GM23248 (cell line): ENCODE results near the gene MBP.

ENCODE experiments used
- EZH2 ChIP-seq: fragments of 200-600 bp; sonication (generic); IDR thresholded peaks from 2 replicates; pipeline ENCODE4 v1.6.1; 2018; ENCODE audit warnings: antibody characterized with exemption, mild to moderate bottlenecking; ENCODE audit not compliant: insufficient read depth, poor library complexity, severe bottlenecking
- EZH2phosphoT487 ChIP-seq: fragments of 200-600 bp; sonication (generic); IDR thresholded peaks from 2 replicates; pipeline ENCODE4 v1.6.1; 2018; ENCODE audit warnings: antibody characterized with exemption, moderate library complexity, mild to moderate bottlenecking, low read depth; ENCODE audit not compliant: insufficient read depth

GRCh38 chr18:77045677-77046076 lies 86.9 kb downstream of the MBP start:
- TF ChIP-seq EZH2 (no peak), EZH2phosphoT487 (no peak)
